Mucosa of rectum (tissue), 2 donors: ENCODE results near the gene ST3GAL3.

Experiments used
- H3K27ac ChIP-seq, 2 donors: one replicate each; pipeline ENCODE4 v1.7.0; 2013; ENCODE audit warnings: inconsistent platforms in 2 of 2, low read depth in 2 of 2, low read length in 2 of 2
- H3K27me3 ChIP-seq, 2 donors: one replicate each; pipeline ENCODE4 v1.7.0; 2013; ENCODE audit warnings: low read length in 2 of 2; ENCODE audit not compliant: control insufficient read depth in 2 of 2, insufficient read depth in 2 of 2
- H3K36me3 ChIP-seq, 2 donors: one replicate each; pipeline ENCODE4 v1.7.0; 2013; ENCODE audit warnings: low read length in 2 of 2; ENCODE audit not compliant: control insufficient read depth in 2 of 2, insufficient read depth in 2 of 2
- H3K4me1 ChIP-seq, 2 donors: one replicate each; pipeline ENCODE4 v1.7.0; 2013; ENCODE audit warnings: low read length in 2 of 2, mild to moderate bottlenecking in 1 of 2; ENCODE audit not compliant: control insufficient read depth in 2 of 2, insufficient read depth in 2 of 2
- H3K4me3 ChIP-seq, 2 donors: one replicate each; pipeline ENCODE4 v1.7.0; 2013; ENCODE audit warnings: low read length in 2 of 2
- H3K9ac ChIP-seq, 2 donors: one replicate each; pipeline ENCODE4 v1.7.0; 2013; ENCODE audit warnings: low read length in 2 of 2, low read depth in 1 of 2, mild to moderate bottlenecking in 1 of 2
- H3K9me3 ChIP-seq, 2 donors: one replicate each; pipeline ENCODE4 v1.7.0; 2013; ENCODE audit warnings: low read length in 2 of 2; ENCODE audit not compliant: control insufficient read depth in 2 of 2
- donor health status: healthy.
- donor health status: Normal muscosa, but diverticular disease.

ST3GAL3 gene

DNA sequence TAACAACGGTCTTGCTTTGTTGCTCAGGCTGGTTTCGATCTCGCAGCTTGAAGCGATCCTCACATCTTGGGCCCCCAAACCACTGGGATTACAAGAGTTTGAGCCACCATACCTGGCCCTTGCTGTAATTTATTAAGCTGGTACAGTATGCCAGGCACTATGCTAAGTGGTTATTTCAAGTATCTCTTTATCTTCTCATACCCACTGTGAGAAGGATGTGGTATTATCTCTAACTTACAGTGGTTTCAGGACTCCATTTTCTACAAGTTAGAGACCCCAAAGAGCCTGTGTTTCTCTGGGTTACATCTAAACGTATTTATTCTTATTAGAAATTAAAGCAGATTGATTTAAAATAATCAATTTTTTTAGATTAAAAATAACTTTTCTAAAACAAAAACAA, 8.1 kb upstream of the ST3GAL3 start:
- Histone ChIP-seq H3K9ac (no peak overlapping the region), H3K4me1 (no peaks in the 10 kb centered on the region), H3K9me3 (no peaks in the 10 kb centered on the region), H3K4me3 (no peak overlapping the region), H3K27ac (no peak overlapping the region), H3K36me3 (peaks cover 73 to 92% of the 10 kb centered on the region in 2 donors), H3K27me3 (no peaks in the 10 kb centered on the region)

DNA sequence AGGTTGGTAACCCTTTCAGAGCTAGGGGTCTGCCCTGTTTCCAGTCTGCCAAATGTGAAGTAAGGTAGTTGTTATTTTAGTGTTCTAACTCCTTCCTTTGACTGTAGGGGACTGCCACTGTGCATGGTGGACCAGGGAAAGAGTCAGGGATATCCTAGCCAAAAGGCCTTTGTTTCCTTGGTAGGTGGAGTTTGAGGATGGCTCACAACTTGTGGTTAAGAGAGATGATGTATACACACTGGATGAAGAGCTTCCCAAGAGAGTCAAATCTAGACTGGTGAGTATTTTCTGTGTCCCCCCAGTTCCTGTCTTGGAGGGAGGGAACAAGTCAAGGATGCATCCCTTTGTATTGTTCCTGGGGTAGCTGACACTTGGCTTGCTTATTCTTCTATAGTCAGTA, 3.5 kb upstream of the ST3GAL3 start:
- Histone ChIP-seq H3K4me1 (peaks cover 9 to 14% of the 10 kb centered on the region in 2 donors), H3K9me3 (no peaks in the 10 kb centered on the region), H3K36me3 (peaks cover 38 to 57% of the 10 kb centered on the region in 2 donors), H3K27ac (no peak overlapping the region), H3K9ac (no peak overlapping the region), H3K27me3 (no peaks in the 10 kb centered on the region), H3K4me3 (no peak overlapping the region)

DNA sequence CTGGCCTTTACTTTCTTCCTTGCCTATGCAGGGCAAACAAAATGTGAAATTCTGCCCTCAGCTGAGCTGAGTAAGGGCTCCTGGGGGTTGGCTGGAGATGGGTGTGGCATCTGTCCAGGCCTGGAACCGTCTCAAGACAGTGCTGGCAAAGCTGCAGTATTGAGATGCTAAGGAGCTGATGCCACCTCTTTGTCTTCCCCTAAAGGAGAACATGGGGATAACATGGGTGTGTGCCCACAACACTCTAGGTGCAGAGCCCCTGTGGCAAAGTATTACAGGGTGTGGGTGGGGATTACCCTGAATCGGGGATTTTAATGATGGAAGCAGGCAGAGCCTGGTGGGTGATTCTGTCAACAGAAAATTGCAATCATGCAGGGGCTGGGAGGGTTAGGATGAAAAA, 2.5 kb upstream of the ST3GAL3 start:
- H3K9me3 ChIP-seq = no peaks in the 10 kb centered on the region
- H3K27ac ChIP-seq = no peak overlapping the region
- H3K4me3 ChIP-seq = no peak overlapping the region
- no peaks in the 10 kb centered on the region for H3K27me3 ChIP-seq
- H3K9ac ChIP-seq = no peak overlapping the region
- H3K4me1 ChIP-seq = peaks cover 9 to 14% of the 10 kb centered on the region in 2 donors
- peaks cover 34 to 52% of the 10 kb centered on the region in 2 donors for H3K36me3 ChIP-seq

DNA sequence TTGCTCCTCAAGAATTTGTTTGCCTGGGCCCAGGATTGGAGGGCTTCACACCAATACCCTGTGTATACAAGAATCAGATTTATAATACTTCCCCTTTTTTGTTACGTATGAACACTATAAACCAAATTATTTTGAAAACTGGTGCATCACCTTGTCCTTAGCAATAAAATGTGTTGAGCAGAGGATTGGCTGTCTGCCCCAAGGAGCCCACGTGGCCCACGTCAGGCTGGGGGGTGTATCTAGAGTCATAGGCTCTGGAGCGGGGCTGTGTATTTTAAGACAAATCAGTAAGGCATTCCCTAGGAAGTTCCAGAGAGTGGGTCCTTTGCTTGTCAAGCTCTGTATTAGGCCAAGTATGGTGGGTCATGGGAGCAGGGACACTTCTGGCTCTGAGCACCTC, 2.0 kb upstream of the ST3GAL3 start:
- H3K9ac ChIP-seq = no peak overlapping the region
- H3K36me3 ChIP-seq = peaks cover 34 to 47% of the 10 kb centered on the region in 2 donors
- H3K9me3 ChIP-seq = no peaks in the 10 kb centered on the region
- H3K27me3 ChIP-seq = no peaks in the 10 kb centered on the region
- H3K27ac ChIP-seq = no peak overlapping the region
- peaks cover 9 to 14% of the 10 kb centered on the region in 2 donors for H3K4me1 ChIP-seq
- no peak overlapping the region for H3K4me3 ChIP-seq

DNA sequence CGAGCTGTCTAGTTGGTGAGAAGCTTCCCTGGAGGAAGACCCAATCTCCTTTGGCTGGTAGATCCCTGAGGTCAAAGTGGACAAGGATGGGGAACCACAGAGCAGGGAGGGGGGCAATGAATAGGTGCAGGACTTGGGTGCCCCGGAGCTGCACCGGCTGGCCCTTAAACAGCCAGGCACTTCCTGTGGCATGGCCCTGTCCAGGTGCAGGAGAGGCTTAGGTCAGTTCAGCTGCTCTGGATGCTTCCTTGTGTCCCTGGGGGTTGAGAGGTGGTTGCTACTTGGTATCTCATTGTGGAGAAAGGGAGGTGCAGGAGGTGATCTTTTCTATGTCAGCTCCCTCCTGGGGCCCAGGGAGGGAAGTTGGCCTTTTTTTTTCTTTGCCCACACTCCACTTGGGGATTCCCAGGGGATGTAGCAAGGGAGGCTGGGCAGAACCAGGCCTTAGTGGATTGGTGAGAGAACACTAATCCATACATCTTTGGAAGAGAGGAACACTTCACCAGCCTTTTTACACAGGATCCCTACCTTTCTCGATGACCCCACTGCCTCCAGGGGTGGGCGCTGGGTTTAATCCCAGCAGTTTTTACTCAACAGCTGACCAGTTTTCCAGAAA, 1.2 kb upstream of the ST3GAL3 start:
- peaks cover 9 to 14% of the 10 kb centered on the region in 2 donors for H3K4me1 ChIP-seq
- peak overlapping the region in 1 of 2 donors; percentile 78 for H3K4me3 ChIP-seq
- H3K9ac ChIP-seq = no peak overlapping the region
- H3K36me3 ChIP-seq = peaks cover 31 to 39% of the 10 kb centered on the region in 2 donors
- no peak overlapping the region for H3K27ac ChIP-seq
- H3K27me3 ChIP-seq = no peaks in the 10 kb centered on the region
- no peaks in the 10 kb centered on the region for H3K9me3 ChIP-seq

DNA sequence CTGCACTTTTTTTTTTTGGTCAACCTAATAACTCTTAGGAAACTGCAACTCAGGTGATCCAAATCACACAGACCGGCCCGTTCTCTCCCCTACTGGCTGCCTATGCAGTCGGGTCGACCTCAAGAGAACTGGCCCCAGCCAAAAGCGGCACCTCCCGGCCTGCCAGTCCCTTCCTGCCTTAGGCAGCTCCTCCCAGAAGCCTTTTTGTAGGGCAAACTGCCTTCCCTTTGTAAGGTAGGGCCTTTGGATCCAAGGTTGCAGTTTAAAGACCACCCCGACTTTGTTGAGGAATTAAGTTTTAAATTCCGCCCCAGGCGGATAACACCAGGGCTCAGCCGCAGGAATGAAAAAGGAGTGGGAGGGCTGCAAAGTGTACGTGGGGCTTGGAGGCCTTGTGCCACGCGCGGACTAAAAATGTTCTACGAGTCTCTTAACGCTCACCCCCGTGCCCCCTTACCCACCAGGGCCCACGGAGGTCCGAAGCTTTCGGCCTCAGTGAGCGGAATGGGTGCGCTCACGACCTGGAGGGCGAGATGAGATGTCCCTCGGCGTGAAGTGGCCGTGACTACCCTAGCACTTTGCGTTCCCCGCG, 642 bp upstream of the ST3GAL3 start:
- Histone ChIP-seq H3K27me3 (no peaks in the 10 kb centered on the region), H3K9ac (peak overlapping the region; percentile 67 to 72), H3K4me1 (peaks cover 9 to 14% of the 10 kb centered on the region in 2 donors), H3K36me3 (peaks cover 28 to 33% of the 10 kb centered on the region in 2 donors), H3K27ac (peak overlapping the region in 1 of 2 donors; percentile 0), H3K9me3 (no peaks in the 10 kb centered on the region), H3K4me3 (peak overlapping the region; percentile 78 to 85)

DNA sequence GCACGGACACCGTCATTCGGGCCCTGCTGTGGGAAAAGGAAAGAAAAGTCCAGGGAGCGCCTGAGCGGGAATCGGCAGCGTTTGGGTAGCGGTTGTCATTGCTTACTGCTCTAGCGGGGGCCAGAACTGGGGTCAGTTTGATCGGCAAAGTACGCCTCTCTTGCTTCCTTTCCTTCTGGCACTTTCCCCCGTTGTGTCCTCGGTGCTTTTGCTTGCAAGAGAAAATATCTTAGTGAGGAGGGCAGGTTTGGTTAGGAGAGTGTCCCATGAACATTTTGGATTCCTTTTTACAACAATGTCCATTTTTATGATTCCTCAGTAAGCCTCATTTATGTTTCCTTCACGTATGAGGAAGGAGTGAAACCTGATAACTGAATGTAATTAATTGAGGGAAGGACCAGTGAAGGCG, 670 bp downstream of the ST3GAL3 start:
- H3K36me3 ChIP-seq = peaks cover 18 to 22% of the 10 kb centered on the region in 2 donors
- peaks cover 9 to 14% of the 10 kb centered on the region in 2 donors for H3K4me1 ChIP-seq
- no peaks in the 10 kb centered on the region for H3K9me3 ChIP-seq
- peak overlapping the region; percentile 67 to 70 for H3K9ac ChIP-seq
- no peaks in the 10 kb centered on the region for H3K27me3 ChIP-seq
- peak overlapping the region in 1 of 2 donors; percentile 58 for H3K27ac ChIP-seq
- peak overlapping the region; percentile 78 to 85 for H3K4me3 ChIP-seq

DNA sequence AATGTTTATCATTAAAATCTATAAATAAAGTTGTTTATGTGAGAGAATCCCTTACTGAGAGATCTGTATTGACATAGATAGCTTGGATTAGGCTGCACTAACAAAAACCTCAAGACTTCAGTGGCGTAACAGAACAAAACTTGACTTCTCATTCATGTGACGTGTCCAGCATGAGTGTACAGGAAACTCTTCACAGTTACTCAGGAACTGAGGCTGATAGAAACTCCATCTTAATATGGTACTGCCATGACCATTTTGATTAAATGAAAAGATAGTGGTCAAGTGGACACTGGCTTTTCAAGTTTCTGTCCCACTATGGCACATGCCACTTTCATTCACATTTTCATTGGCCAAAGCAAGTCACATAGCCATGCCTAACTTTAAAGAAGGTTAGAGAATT, 3.7 kb downstream of the ST3GAL3 start:
- peaks cover 9 to 14% of the 10 kb centered on the region in 2 donors for H3K4me1 ChIP-seq
- no peaks in the 10 kb centered on the region for H3K9me3 ChIP-seq
- H3K27ac ChIP-seq = no peak overlapping the region
- no peak overlapping the region for H3K9ac ChIP-seq
- H3K36me3 ChIP-seq = no peaks in the 10 kb centered on the region
- no peak overlapping the region for H3K4me3 ChIP-seq
- H3K27me3 ChIP-seq = no peaks in the 10 kb centered on the region

DNA sequence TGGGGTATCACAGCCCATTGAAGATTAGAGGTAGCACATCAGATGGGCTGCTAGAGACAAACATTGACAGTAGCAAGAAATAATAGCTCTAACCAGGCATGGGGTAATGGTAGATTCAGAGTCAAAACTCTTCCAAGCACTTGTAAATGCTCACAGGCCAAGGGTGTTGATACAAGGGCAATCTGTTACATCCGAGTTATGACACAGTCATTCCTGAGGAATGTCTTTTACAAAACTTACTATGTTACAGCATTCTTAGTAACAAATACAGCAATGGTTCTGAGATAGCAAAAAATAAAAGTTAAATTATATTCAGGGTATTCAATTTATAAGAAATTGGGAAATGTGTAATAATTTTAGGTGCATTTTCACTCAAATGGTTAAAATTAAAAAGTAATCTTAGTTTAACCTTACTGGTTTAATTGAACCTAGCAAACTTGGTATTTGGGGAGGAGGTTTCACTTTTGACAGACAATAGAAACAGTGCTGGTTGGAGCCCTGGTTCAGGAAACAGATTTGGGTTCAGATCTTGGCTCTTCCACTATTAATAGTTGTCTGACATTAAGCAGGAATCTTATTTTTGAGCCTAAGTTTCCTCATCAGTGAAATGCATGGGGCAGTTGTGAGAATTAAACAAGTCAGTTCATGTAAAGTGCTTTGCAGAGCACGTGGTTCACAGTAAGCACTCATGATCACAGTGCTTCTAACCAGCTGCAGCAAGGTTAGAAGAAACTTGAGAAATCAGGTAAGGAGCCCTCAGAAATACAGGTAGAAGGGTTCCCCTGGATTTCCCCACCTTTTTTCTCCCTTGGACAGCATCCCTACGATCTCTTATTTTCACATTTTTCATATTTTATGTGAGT, 4.4 kb downstream of the ST3GAL3 start:
- Histone ChIP-seq H3K27me3 (no peaks in the 10 kb centered on the region), H3K4me1 (peaks cover 6 to 8% of the 10 kb centered on the region in 2 donors), H3K4me3 (no peak overlapping the region), H3K36me3 (no peaks in the 10 kb centered on the region), H3K9me3 (no peaks in the 10 kb centered on the region), H3K9ac (no peak overlapping the region), H3K27ac (no peak overlapping the region)
